Ectodermal cell (in vitro differentiated cells): ENCODE data around the gene LRRC59.
A peak's percentile ranks its signal among the peaks of the same experiment; 100 is the strongest.
"Not testable (repeated sequence)": the region's sequence is repeated elsewhere in the genome, so short reads cannot be mapped to it uniquely, and the experiment has no call there.

Experiments used
- H3K27ac ChIP-seq: 2 replicates; pipeline ENCODE4 v1.7.0; 2013; ENCODE audit warnings: mild to moderate bottlenecking, low read depth, low read length; ENCODE audit not compliant: insufficient read depth, poor library complexity, severe bottlenecking
- H3K27me3 ChIP-seq: 2 replicates; pipeline ENCODE4 v1.7.0; 2013; ENCODE audit warnings: mild to moderate bottlenecking, low read length; ENCODE audit not compliant: insufficient read depth, control insufficient read depth, poor library complexity, severe bottlenecking
- H3K36me3 ChIP-seq: one replicate; pipeline ENCODE4 v1.7.0; 2013; ENCODE audit warnings: low read length; ENCODE audit not compliant: control insufficient read depth, insufficient read depth
- H3K4me1 ChIP-seq: one replicate; pipeline ENCODE4 v1.7.0; 2013; ENCODE audit warnings: low read length; ENCODE audit not compliant: control insufficient read depth, insufficient read depth
- H3K4me3 ChIP-seq: 2 replicates; pipeline ENCODE4 v1.7.0; 2013; ENCODE audit warnings: low read depth, low read length, control low read depth; ENCODE audit not compliant: insufficient read depth
- H3K9me3 ChIP-seq: 2 replicates; pipeline ENCODE4 v1.7.0; 2013; ENCODE audit warnings: mild to moderate bottlenecking, low read length, moderate library complexity; ENCODE audit not compliant: control insufficient read depth
- WGBS, 2 experiments: methylation state at CpG; one replicate each; pipeline ENCODE4 v1.1.7; 2013; ENCODE audit warnings: missing lambda C conversion rate in 2 of 2; 5-methylcytosine and 5-hydroxymethylcytosine counted together

Gene LRRC59

GRCh38 chr17:50432125-50432762 lies 34.9 kb upstream of the LRRC59 start:
- WGBS, 2 experiments: 78 to 84% methylated on average over 4 of the region's 4 CpGs
- Histone ChIP-seq H3K9me3 (no peaks in the 10 kb centered on the region), H3K4me1 (peaks cover 3% of the 10 kb centered on the region), H3K27ac (no peak overlapping the region), H3K36me3 (no peaks in the 10 kb centered on the region), H3K4me3 (no peak overlapping the region), H3K27me3 (no peaks in the 10 kb centered on the region)

GRCh38 chr17:50430821-50431618 lies 33.7 kb upstream of the LRRC59 start:
- Histone ChIP-seq H3K9me3 (no peaks in the 10 kb centered on the region), H3K36me3 (no peaks in the 10 kb centered on the region), H3K4me3 (no peak overlapping the region), H3K4me1 (peaks cover 11% of the 10 kb centered on the region), H3K27me3 (no peaks in the 10 kb centered on the region), H3K27ac (no peak overlapping the region)
- 79 to 80% methylated on average over 3 to 4 of the region's 4 CpGs for WGBS, 2 experiments

GRCh38 chr17:50429793-50430192 lies 32.5 kb upstream of the LRRC59 start:
- H3K4me3 ChIP-seq: no peak overlapping the region
- no peak overlapping the region for H3K27ac ChIP-seq
- H3K4me1 ChIP-seq: peaks cover 11% of the 10 kb centered on the region
- H3K36me3 ChIP-seq: no peaks in the 10 kb centered on the region
- WGBS, 2 experiments: 88 to 92% methylated on average over 4 of the region's 4 CpGs
- H3K9me3 ChIP-seq: no peaks in the 10 kb centered on the region
- H3K27me3 ChIP-seq: peaks cover 4% of the 10 kb centered on the region

GRCh38 chr17:50428831-50429424 lies 31.6 kb upstream of the LRRC59 start:
- no peaks in the 10 kb centered on the region for H3K9me3 ChIP-seq
- 93 to 94% methylated on average over 7 of the region's 7 CpGs for WGBS, 2 experiments
- H3K27me3 ChIP-seq: peaks cover 4% of the 10 kb centered on the region
- H3K36me3 ChIP-seq: no peaks in the 10 kb centered on the region
- no peak overlapping the region for H3K27ac ChIP-seq
- peaks cover 11% of the 10 kb centered on the region for H3K4me1 ChIP-seq
- H3K4me3 ChIP-seq: no peak overlapping the region

GRCh38 chr17:50428126-50428525 lies 30.8 kb upstream of the LRRC59 start:
- not testable (repeated sequence) for H3K4me3 ChIP-seq, H3K27ac ChIP-seq
- 81 to 87% methylated on average over 6 of the region's 6 CpGs for WGBS, 2 experiments

GRCh38 chr17:50426814-50427787 lies 29.8 kb upstream of the LRRC59 start:
- 40 to 49% methylated on average over 4 of the region's 4 CpGs for WGBS, 2 experiments
- Histone ChIP-seq H3K4me3 (peak overlapping the region; percentile 68), H3K4me1 (peaks cover 11% of the 10 kb centered on the region), H3K36me3 (no peaks in the 10 kb centered on the region), H3K27me3 (peaks cover 4% of the 10 kb centered on the region), H3K27ac (peak overlapping the region; percentile 28), H3K9me3 (no peaks in the 10 kb centered on the region)

More at GRCh38 chr17:50428126-50428525, 30.8 kb upstream of the LRRC59 start:
- peaks cover 11% of the 10 kb centered on the region for H3K4me1 ChIP-seq
- not testable (repeated sequence) for H3K36me3 ChIP-seq, H3K9me3 ChIP-seq, H3K27me3 ChIP-seq

- 3 to 4% methylated on average over 7 of the region's 7 CpGs for WGBS, 2 experiments
- H3K9me3 ChIP-seq: no peaks in the 10 kb centered on the region
- H3K4me3 ChIP-seq: peak overlapping the region; percentile 68
- no peaks in the 10 kb centered on the region for H3K36me3 ChIP-seq
- H3K27me3 ChIP-seq: peaks cover 4% of the 10 kb centered on the region
- peak overlapping the region; percentile 28 for H3K27ac ChIP-seq
- H3K4me1 ChIP-seq: peaks cover 11% of the 10 kb centered on the region
These were observed 29.1 kb upstream of the LRRC59 start for GRCh38 chr17:50426472-50426782.

GRCh38 chr17:50425682-50426471 lies 28.6 kb upstream of the LRRC59 start, which contains the start of gene ACSF2:
TSS of gene ACSF2 (plus strand) at chr17:50426218. CDS start at chr17:50426262, 44 bp downstream.
- H3K4me3 ChIP-seq: peak within 1 kb of the TSS; percentile 68
- WGBS, 2 experiments: 4 to 5% methylated on average over 70 of the region's 70 CpGs
- peaks cover 11% of the 10 kb centered on the region for H3K4me1 ChIP-seq
- H3K27me3 ChIP-seq: peaks cover 4% of the 10 kb centered on the region
- H3K36me3 ChIP-seq: no peaks in the 10 kb centered on the region
- H3K9me3 ChIP-seq: no peaks in the 10 kb centered on the region
- peak within 1 kb of the TSS; percentile 28 for H3K27ac ChIP-seq

- Histone ChIP-seq H3K4me3 (peak overlapping the region; percentile 68), H3K36me3 (no peaks in the 10 kb centered on the region), H3K9me3 (no peaks in the 10 kb centered on the region), H3K27me3 (peaks cover 4% of the 10 kb centered on the region), H3K4me1 (peaks cover 11% of the 10 kb centered on the region), H3K27ac (no peak overlapping the region)
- WGBS, 2 experiments: 91 to 92% methylated on average over 8 of the region's 8 CpGs
These were observed 27.8 kb upstream of the LRRC59 start for GRCh38 chr17:50424996-50425681.
